Ishikawa (cell line): ENCODE measurements around the gene DTX1.

Experiments used
- CREB1 ChIP-seq: IDR thresholded peaks from 2 replicates; pipeline ENCODE4 v1.6.1; 2012; ENCODE audit warnings: low read depth
- EGR1 ChIP-seq: IDR thresholded peaks from 2 replicates; pipeline ENCODE4 v1.6.1; 2012
- EP300 ChIP-seq: IDR thresholded peaks from 2 replicates; pipeline ENCODE4 v1.6.1; 2012; ENCODE audit warnings: borderline replicate concordance
- FOXM1 ChIP-seq: IDR thresholded peaks from 2 replicates; pipeline ENCODE4 v1.6.1; 2012; ENCODE audit warnings: low read depth, borderline replicate concordance
- MAX ChIP-seq: IDR thresholded peaks from 2 replicates; pipeline ENCODE4 v1.6.1; 2012
- NFIC ChIP-seq: IDR thresholded peaks from 2 replicates; pipeline ENCODE4 v1.6.1; 2012
- REST ChIP-seq: IDR thresholded peaks from 2 replicates; pipeline ENCODE4 v1.6.1; 2012; ENCODE audit warnings: low read depth, mild to moderate bottlenecking
- TAF1 ChIP-seq: IDR thresholded peaks from 2 replicates; pipeline ENCODE4 v1.6.1; 2012; ENCODE audit warnings: low read depth, mild to moderate bottlenecking
- TCF12 ChIP-seq: IDR thresholded peaks from 2 replicates; pipeline ENCODE4 v1.6.1; 2012; ENCODE audit warnings: low read depth
- TEAD4 ChIP-seq: IDR thresholded peaks from 2 replicates; pipeline ENCODE4 v1.6.1; 2012
- YY1 ChIP-seq: IDR thresholded peaks from 2 replicates; pipeline ENCODE4 v1.6.1; 2012; ENCODE audit warnings: low read depth
- TF ChIP-seq, protein P1 (sequence below): IDR thresholded peaks from 2 replicates; pipeline ENCODE4 v1.6.1; 2012

GRCh38 chr12:113069149-113069548, 12.6 kb downstream of the DTX1 start:
- no peak for TF ChIP-seq CREB1
- TF ChIP-seq, protein P1, sequence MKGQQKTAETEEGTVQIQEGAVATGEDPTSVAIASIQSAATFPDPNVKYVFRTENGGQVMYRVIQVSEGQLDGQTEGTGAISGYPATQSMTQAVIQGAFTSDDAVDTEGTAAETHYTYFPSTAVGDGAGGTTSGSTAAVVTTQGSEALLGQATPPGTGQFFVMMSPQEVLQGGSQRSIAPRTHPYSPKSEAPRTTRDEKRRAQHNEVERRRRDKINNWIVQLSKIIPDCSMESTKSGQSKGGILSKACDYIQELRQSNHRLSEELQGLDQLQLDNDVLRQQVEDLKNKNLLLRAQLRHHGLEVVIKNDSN, result no peak
- TF ChIP-seq REST, result no peak
- no peak for TF ChIP-seq EP300
- TF ChIP-seq MAX, result no peak
- no peak for TF ChIP-seq YY1
- no peak for TF ChIP-seq FOXM1
- TF ChIP-seq TCF12, result no peak
- TF ChIP-seq TEAD4, result no peak
- TF ChIP-seq NFIC, result no peak
- TF ChIP-seq TAF1, result no peak
- TF ChIP-seq EGR1, result no peak
